ENCODE measurements around the gene ANKH. TPM values are rescaled to one million over a fixed set of nuclear protein-coding genes. Genes with fewer than 3 reads are reported as not detected.
"Not testable (repeated sequence)": the region's sequence is repeated elsewhere in the genome, so short reads cannot be mapped to it uniquely, and the experiment has no call there.

Gene ANKH
- 10 to 100 TPM; 80.0 to 80.5 TPM for total RNA-seq
- polyA plus RNA-seq = 47.0 TPM

DNA sequence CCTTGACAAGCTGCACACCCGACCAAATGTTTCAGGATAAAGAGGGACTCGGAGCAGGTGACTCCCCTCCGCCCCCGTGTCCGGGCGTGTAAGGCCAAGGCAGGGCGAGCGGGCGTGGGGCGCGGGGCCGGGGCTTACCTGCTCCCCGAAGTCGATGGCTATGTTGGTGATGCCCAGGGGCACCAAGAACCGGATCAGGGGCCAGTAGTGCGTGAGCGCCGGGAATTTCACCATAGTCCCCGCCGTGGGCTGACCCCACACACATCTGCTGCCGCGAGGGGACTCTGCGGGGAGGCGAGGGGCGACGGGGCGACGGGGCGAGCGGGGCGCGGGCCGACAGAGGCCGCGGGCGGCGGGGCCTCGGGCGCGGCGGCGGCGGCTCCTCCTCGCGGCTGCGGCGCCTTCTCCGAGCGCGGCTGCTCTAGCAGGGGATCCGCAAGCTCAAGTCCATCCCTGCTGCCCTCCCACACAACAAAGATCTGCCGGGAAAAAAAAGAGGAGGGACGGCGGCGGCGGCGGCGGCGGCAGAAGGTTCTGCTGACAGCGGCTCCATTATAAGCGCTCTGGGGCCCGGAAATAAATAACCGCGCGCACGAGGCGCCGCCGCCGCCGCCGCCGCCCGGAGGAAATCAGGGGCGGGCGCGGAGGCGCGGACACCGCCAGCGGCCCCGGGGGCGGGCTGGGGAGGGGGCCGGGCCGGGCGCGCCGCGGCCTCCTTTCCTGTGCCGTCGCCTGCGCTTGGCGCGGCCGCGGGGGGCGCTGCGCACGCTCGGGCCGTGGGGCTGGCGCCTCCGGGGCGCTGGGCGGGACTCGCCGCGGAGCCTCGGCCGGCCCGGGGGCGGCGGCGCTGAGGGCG, at the start of gene ANKH:
TSS of gene ANKH (minus strand) at position 565 of the 856 bp plus-strand sequence. CDS start at position 234, 331 bp downstream.
- Mint-ChIP-seq H3K9me3 (no peaks in the 10 kb centered on the region), H3K4me3 (peak within 1 kb of the TSS; percentile 93 to 98 (median 96)), H3K4me1 (peaks cover 28 to 54% (median 43%) of the 10 kb centered on the region in 3 donors), H3K27me3 (no peaks in the 10 kb centered on the region), H3K36me3 (peaks cover 0 to 7% (median 0%) of the 10 kb centered on the region in 3 donors), H3K27ac (peak within 1 kb of the TSS; percentile 92 to 99 (median 96))
- Histone ChIP-seq H3K27ac (ENCODE audit: low read depth, low read length) (peak within 1 kb of the TSS; percentile 65), H3K27me3 (ENCODE audit: insufficient read depth, low read length, poor library complexity, severe bottlenecking) (no peaks in the 10 kb centered on the region), H3K4me3 (ENCODE audit: low read length) (peak within 1 kb of the TSS; percentile 64), H3K36me3 (ENCODE audit: insufficient read depth, low read length) (no peaks in the 10 kb centered on the region), H3K9me3 (ENCODE audit: low read length) (no peaks in the 10 kb centered on the region), H3K4me1 (ENCODE audit: insufficient read depth, low read length) (peaks cover 10% of the 10 kb centered on the region)
- ChIA-PET CTCF (interaction anchor here (0.6 to 1.8 kb wide), 8 partner anchors 9 to 186 kb away, joined by 3 to 10 read pairs (median 4); no protein-coding TSS in a partner anchor), POLR2A (interaction anchor here (1.0 to 1.1 kb wide), 3 partner anchors 62 to 289 kb away, joined by 4 to 10 read pairs (median 7); no protein-coding TSS in a partner anchor)
- peak; percentile 75 to 86 (median 84) for DNase-seq

DNA sequence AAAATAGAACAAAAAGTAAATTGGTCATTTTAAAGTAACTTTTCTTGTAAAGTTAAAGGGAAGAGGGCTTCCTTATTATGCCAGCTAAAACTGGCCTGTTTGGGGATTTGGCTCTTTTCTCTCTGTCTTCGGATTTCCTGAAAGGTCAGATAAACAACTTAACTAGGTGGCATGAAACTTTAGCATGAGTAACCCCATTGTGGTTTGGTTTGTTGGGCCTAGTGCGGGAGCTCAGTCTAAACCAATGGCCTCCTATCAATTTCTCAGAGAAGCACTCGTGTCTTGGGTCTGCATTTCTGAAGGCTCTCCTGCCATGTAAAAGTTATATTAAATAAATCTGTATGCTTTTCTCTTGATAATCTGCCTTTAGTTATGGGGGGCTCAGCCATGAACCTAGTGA, 48.5 kb upstream of the ANKH start:
- CTCF ChIA-PET = no interaction called here
- Histone ChIP-seq H3K4me1 (ENCODE audit: insufficient read depth, low read length) (peaks cover under 1% of the 10 kb centered on the region), H3K27me3 (ENCODE audit: insufficient read depth, low read length, poor library complexity, severe bottlenecking) (no peaks in the 10 kb centered on the region), H3K27ac (ENCODE audit: low read depth, low read length) (no peak overlapping the region), H3K9me3 (ENCODE audit: low read length) (no peaks in the 10 kb centered on the region), H3K36me3 (ENCODE audit: insufficient read depth, low read length) (no peaks in the 10 kb centered on the region), H3K4me3 (ENCODE audit: low read length) (no peak overlapping the region)
- Mint-ChIP-seq H3K9me3 (no peaks in the 10 kb centered on the region), H3K27ac (no peak overlapping the region), H3K4me3 (no peak overlapping the region), H3K36me3 (no peaks in the 10 kb centered on the region), H3K4me1 (peaks cover 1 to 12% (median 7%) of the 10 kb centered on the region in 3 donors), H3K27me3 (peaks cover 0 to 6% of the 10 kb centered on the region in 2 donors)
- DNase-seq = no peak
- POLR2A ChIA-PET = no interaction called here

DNA sequence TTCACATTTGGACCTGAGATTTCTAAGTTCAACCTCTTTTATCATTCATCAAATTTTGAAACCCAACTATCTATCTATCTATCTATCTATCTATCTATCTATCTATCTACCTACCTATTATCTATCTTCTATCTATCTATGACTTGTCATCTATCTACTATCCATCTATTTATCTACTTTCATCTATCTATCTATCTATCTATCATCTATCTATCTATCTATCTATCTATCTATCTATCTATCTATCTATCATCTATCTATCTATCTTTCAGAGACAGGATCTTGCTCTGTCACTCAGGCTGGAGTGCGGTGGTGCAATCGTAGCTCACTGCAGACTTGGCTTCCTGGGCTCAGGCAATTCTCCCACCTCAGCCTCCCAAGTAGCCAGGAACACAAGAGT, 47.5 kb upstream of the ANKH start:
- H3K9me3 ChIP-seq (ENCODE audit: low read length); H3K27me3 ChIP-seq (ENCODE audit: insufficient read depth, low read length, poor library complexity, severe bottlenecking); H3K9me3 Mint-ChIP-seq; DNase-seq; H3K4me1 ChIP-seq (ENCODE audit: insufficient read depth, low read length); H3K4me3 ChIP-seq (ENCODE audit: low read length); H3K27ac ChIP-seq (ENCODE audit: low read depth, low read length); H3K36me3 Mint-ChIP-seq; CTCF ChIA-PET; H3K4me1 Mint-ChIP-seq; POLR2A ChIA-PET; H3K4me3 Mint-ChIP-seq; H3K27ac Mint-ChIP-seq; H3K36me3 ChIP-seq (ENCODE audit: insufficient read depth, low read length); H3K27me3 Mint-ChIP-seq: not testable (repeated sequence)

DNA sequence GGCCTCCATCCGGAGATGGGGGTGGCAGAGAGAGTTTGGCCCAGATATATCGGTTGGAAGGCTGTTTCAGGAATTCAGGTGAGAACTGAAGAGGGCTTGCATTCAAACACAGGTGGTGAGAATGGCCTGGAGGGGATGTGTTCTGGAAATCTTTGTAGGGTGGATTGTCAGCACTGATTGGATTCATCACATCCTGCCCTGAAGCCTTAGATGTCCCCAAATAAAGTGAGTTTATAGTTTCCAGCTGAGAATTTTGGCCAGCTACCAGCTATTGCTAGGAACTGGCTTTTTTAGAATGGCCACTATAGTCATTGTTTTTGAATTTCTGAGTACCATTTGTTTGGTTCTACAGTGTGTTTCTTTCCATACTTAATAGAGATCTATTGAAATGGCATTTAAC, 46.1 kb upstream of the ANKH start:
- Histone ChIP-seq H3K4me1 (ENCODE audit: insufficient read depth, low read length) (no peaks in the 10 kb centered on the region), H3K36me3 (ENCODE audit: insufficient read depth, low read length) (no peaks in the 10 kb centered on the region), H3K27ac (ENCODE audit: low read depth, low read length) (no peak overlapping the region), H3K27me3 (ENCODE audit: insufficient read depth, low read length, poor library complexity, severe bottlenecking) (no peaks in the 10 kb centered on the region), H3K4me3 (ENCODE audit: low read length) (no peak overlapping the region), H3K9me3 (ENCODE audit: low read length) (no peaks in the 10 kb centered on the region)
- POLR2A ChIA-PET = no interaction called here
- DNase-seq = no peak
- CTCF ChIA-PET = no interaction called here
- Mint-ChIP-seq H3K36me3 (no peaks in the 10 kb centered on the region), H3K27me3 (peaks cover 2 to 14% of the 10 kb centered on the region in 2 donors), H3K4me1 (no peaks in the 10 kb centered on the region), H3K9me3 (no peaks in the 10 kb centered on the region), H3K27ac (peak overlapping the region in 1 of 8 donors; percentile 67), H3K4me3 (no peak overlapping the region)

DNA sequence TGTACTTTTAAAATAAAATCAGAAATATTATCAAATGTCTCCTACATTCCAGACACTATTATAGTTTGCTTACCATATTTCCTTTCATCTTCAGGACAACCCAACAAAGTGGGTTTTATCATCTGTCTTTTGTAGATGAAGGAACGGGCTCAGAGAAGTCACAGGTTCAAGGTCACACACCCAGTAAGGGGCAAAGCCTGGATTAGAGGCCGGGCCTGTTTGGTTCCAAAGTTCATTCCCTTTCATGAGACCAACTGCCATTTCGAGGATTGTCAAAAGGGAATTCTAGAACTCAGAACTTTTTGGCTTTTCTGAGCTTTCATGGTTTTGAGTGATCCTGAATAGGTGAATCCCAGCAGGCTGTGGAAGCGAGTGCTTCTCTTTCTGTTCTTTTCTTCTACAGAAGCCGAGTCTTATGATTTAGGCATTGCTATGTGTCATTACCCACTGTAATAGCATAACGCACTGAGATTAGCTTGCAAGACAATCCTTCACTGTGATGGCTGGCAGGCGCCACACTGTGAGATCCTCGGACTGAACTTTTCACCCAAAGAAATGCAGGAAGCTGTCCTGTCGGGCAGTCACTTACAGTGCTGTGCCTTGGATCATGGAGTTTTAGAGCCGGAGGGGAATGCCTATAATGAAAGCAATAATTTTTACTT, 43.8 kb upstream of the ANKH start:
- POLR2A ChIA-PET = no interaction called here
- no peaks in the 10 kb centered on the region for H3K9me3 ChIP-seq (ENCODE audit: low read length)
- CTCF ChIA-PET = no interaction called here
- Mint-ChIP-seq H3K4me3 (no peak overlapping the region), H3K27me3 (peaks cover 4 to 16% of the 10 kb centered on the region in 2 donors), H3K9me3 (no peaks in the 10 kb centered on the region), H3K27ac (no peak overlapping the region), H3K36me3 (no peaks in the 10 kb centered on the region), H3K4me1 (no peaks in the 10 kb centered on the region)
- H3K4me1 ChIP-seq (ENCODE audit: insufficient read depth, low read length) = no peaks in the 10 kb centered on the region
- H3K36me3 ChIP-seq (ENCODE audit: insufficient read depth, low read length) = no peaks in the 10 kb centered on the region
- H3K4me3 ChIP-seq (ENCODE audit: low read length) = no peak overlapping the region
- no peaks in the 10 kb centered on the region for H3K27me3 ChIP-seq (ENCODE audit: insufficient read depth, low read length, poor library complexity, severe bottlenecking)
- no peak overlapping the region for H3K27ac ChIP-seq (ENCODE audit: low read depth, low read length)
- DNase-seq = no peak

DNA sequence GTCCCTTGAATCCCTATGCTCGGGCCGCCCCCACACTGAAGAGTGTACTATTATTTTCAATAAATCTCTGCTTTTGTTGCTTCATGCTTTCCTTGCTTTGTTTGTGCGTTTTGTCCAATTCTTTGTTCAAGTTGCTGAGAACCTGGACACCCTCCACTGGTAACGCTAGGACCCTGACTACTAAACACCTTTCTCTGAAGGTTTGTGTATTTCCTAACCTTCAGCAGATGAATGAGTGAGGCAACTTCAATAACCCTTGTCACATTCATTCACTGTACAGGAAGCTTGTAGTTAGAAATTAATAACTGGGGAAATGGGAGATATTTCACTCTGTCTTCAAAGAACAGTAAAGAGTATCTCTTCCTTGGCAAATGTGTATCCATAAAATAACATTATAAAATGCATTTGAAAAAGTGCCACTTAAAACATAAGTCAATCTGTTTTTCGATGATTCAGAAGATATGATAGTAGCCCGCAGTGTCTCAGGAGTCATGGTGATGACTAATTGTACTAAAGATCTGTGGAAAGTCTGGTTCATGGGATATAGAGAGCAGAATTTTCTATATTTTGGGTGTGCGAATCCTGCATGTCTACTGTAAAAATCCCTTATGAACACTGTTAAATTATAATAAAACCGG, 43.2 kb upstream of the ANKH start:
- H3K4me1 ChIP-seq (ENCODE audit: insufficient read depth, low read length) = no peaks in the 10 kb centered on the region
- peaks cover 4 to 17% of the 10 kb centered on the region in 2 donors for H3K27me3 Mint-ChIP-seq
- no peaks in the 10 kb centered on the region for H3K4me1 Mint-ChIP-seq
- no peaks in the 10 kb centered on the region for H3K36me3 ChIP-seq (ENCODE audit: insufficient read depth, low read length)
- H3K27ac Mint-ChIP-seq = no peak overlapping the region
- POLR2A ChIA-PET = no interaction called here
- H3K4me3 Mint-ChIP-seq = no peak overlapping the region
- CTCF ChIA-PET = no interaction called here
- no peak for DNase-seq
- no peaks in the 10 kb centered on the region for H3K27me3 ChIP-seq (ENCODE audit: insufficient read depth, low read length, poor library complexity, severe bottlenecking)
- H3K36me3 Mint-ChIP-seq = no peaks in the 10 kb centered on the region
- H3K9me3 Mint-ChIP-seq = no peaks in the 10 kb centered on the region
- H3K4me3 ChIP-seq (ENCODE audit: low read length) = no peak overlapping the region
- H3K9me3 ChIP-seq (ENCODE audit: low read length) = no peaks in the 10 kb centered on the region
- no peak overlapping the region for H3K27ac ChIP-seq (ENCODE audit: low read depth, low read length)

DNA sequence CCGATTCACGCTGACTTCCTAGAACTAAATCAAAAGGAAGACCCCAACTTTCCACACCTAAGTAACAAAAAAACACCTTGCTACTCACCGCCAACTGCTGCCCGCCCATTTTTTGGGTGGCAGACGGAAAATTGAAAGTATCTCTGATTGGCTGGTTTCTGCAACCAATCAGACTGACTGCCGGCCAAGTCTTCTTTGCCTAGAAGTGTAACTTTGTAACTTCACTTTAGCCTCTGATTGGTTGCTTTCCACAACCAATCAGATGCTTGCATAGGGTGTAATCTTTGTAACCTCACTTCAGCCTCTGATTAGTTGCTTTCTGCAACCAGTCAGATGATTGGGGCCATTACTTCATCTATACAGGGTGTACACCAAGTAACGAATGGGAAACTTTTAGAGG, 42.6 kb upstream of the ANKH start:
- no peaks in the 10 kb centered on the region for H3K9me3 Mint-ChIP-seq
- Histone ChIP-seq H3K9me3 (ENCODE audit: low read length) (no peaks in the 10 kb centered on the region), H3K4me3 (ENCODE audit: low read length) (no peak overlapping the region), H3K4me1 (ENCODE audit: insufficient read depth, low read length) (no peaks in the 10 kb centered on the region), H3K27ac (ENCODE audit: low read depth, low read length) (no peak overlapping the region), H3K27me3 (ENCODE audit: insufficient read depth, low read length, poor library complexity, severe bottlenecking) (no peaks in the 10 kb centered on the region), H3K36me3 (ENCODE audit: insufficient read depth, low read length) (no peaks in the 10 kb centered on the region)
- peaks cover 4 to 17% of the 10 kb centered on the region in 2 donors for H3K27me3 Mint-ChIP-seq
- no peak overlapping the region for H3K4me3 Mint-ChIP-seq
- POLR2A ChIA-PET = no interaction called here
- CTCF ChIA-PET = no interaction called here
- H3K36me3 Mint-ChIP-seq = no peaks in the 10 kb centered on the region
- no peaks in the 10 kb centered on the region for H3K4me1 Mint-ChIP-seq
- no peak overlapping the region for H3K27ac Mint-ChIP-seq
- DNase-seq = no peak

DNA sequence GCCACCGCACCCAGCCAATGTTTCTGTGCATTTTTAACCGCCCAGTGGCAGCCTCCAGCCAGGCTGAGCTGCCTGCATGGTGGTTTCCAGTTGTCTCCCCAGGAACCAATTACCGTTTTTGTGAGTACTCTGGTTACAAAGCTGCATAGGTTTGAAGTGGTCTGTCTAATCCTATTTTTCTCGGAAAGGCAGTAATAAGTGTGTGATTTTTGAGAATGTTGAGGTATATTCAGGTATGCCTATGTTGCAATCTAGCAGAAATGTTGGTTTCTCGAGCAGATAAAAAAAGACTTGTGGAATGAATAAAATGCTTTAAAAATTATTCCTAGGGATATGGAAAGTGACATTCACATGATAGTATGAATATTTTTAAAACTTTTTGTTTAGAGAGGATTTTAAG, 41.5 kb upstream of the ANKH start:
- H3K4me3 ChIP-seq (ENCODE audit: low read length) = no peak overlapping the region
- no peak for DNase-seq
- no peaks in the 10 kb centered on the region for H3K36me3 ChIP-seq (ENCODE audit: insufficient read depth, low read length)
- H3K9me3 Mint-ChIP-seq = no peaks in the 10 kb centered on the region
- H3K27ac ChIP-seq (ENCODE audit: low read depth, low read length) = no peak overlapping the region
- peaks cover 4 to 25% of the 10 kb centered on the region in 2 donors for H3K27me3 Mint-ChIP-seq
- no peaks in the 10 kb centered on the region for H3K9me3 ChIP-seq (ENCODE audit: low read length)
- H3K36me3 Mint-ChIP-seq = no peaks in the 10 kb centered on the region
- no peaks in the 10 kb centered on the region for H3K4me1 Mint-ChIP-seq
- H3K4me1 ChIP-seq (ENCODE audit: insufficient read depth, low read length) = no peaks in the 10 kb centered on the region
- no peak overlapping the region for H3K4me3 Mint-ChIP-seq
- H3K27ac Mint-ChIP-seq = no peak overlapping the region
- POLR2A ChIA-PET = no interaction called here
- CTCF ChIA-PET = no interaction called here
- H3K27me3 ChIP-seq (ENCODE audit: insufficient read depth, low read length, poor library complexity, severe bottlenecking) = no peaks in the 10 kb centered on the region

Measured in CD8-positive, alpha-beta memory T cell (primary cell).